Skeletal muscle satellite cell (primary cell): ENCODE data around the gene SUSD1.
"Not testable (repeated sequence)": the region's sequence is repeated elsewhere in the genome, so short reads cannot be mapped to it uniquely, and the experiment has no call there.

Experiments used
- H3K27me3 ChIP-seq: 2 replicates; pipeline ENCODE4 v1.7.0; 2013; ENCODE audit warnings: low read length; ENCODE audit not compliant: control insufficient read depth, insufficient read depth
- H3K36me3 ChIP-seq: 2 replicates; pipeline ENCODE4 v1.7.0; 2013; ENCODE audit warnings: mild to moderate bottlenecking, control low read depth, low read length; ENCODE audit not compliant: insufficient read depth
- H3K4me1 ChIP-seq: 2 replicates; pipeline ENCODE4 v1.7.0; 2013; ENCODE audit warnings: low read length; ENCODE audit not compliant: control insufficient read depth, insufficient read depth
- H3K4me2 ChIP-seq: 2 replicates; pipeline ENCODE4 v1.7.0; 2013; ENCODE audit warnings: mild to moderate bottlenecking, low read length
- H3K4me3 ChIP-seq: 2 replicates; pipeline ENCODE4 v1.7.0; 2013; ENCODE audit warnings: low read length
- H3K9ac ChIP-seq: 2 replicates; pipeline ENCODE4 v1.7.0; 2013; ENCODE audit warnings: mild to moderate bottlenecking, low read depth, low read length, moderate library complexity
- H3K9me3 ChIP-seq: replicated peaks from 2 replicates; pipeline ENCODE4 v1.7.0; 2013; ENCODE audit warnings: mild to moderate bottlenecking, control low read depth, low read length

Gene SUSD1

DNA sequence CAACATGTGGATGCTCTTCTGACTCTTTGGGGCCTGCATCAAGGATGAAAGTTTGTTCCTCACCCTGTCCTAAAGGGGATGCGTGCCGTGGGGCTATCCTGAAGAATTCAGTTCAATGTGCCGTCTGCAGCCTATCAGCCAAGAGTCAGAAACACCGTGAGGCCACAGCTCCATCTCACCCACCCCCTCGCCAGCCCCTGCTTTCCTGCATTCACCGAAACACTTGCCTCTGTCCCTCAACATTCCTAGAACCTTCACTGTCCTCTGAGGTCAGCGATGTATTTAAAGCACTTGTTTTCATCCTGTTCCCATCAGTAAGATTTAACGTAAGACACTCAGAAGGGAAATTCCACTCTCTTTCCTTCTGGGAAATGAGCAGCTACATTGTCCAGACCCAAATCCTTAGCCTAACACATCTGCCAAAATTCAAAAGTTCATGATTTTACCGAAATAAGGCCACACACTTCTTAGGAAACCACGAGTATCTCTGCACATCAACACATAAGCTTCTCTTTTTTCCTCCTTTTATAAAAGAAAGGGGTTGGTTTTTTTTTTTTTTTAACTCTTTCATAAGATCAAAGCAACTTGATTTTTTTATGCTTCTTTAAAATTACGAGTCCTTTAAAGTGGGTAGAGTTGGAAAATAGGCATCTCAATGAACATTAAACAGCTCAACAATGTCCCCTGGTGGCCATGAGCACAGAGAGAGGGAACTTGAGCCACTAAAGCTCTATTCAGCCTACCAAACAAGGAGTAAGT is 100.7 kb downstream of the SUSD1 start:
- H3K9ac ChIP-seq: peak overlapping the region; percentile 80
- no peaks in the 10 kb centered on the region for H3K27me3 ChIP-seq
- peak overlapping the region; percentile 33 for H3K4me2 ChIP-seq
- peaks cover 30% of the 10 kb centered on the region for H3K4me1 ChIP-seq
- no peaks in the 10 kb centered on the region for H3K9me3 ChIP-seq
- no peak overlapping the region for H3K4me3 ChIP-seq
- H3K36me3 ChIP-seq: no peaks in the 10 kb centered on the region

GRCh38 chr9:112073639-112074173 is 101.4 kb downstream of the SUSD1 start:
- H3K9ac ChIP-seq: peak overlapping the region; percentile 80
- H3K27me3 ChIP-seq, H3K9me3 ChIP-seq, H3K36me3 ChIP-seq, H3K4me3 ChIP-seq: not testable (repeated sequence)
- peak overlapping the region; percentile 33 for H3K4me2 ChIP-seq
- H3K4me1 ChIP-seq: peaks cover 34% of the 10 kb centered on the region

DNA sequence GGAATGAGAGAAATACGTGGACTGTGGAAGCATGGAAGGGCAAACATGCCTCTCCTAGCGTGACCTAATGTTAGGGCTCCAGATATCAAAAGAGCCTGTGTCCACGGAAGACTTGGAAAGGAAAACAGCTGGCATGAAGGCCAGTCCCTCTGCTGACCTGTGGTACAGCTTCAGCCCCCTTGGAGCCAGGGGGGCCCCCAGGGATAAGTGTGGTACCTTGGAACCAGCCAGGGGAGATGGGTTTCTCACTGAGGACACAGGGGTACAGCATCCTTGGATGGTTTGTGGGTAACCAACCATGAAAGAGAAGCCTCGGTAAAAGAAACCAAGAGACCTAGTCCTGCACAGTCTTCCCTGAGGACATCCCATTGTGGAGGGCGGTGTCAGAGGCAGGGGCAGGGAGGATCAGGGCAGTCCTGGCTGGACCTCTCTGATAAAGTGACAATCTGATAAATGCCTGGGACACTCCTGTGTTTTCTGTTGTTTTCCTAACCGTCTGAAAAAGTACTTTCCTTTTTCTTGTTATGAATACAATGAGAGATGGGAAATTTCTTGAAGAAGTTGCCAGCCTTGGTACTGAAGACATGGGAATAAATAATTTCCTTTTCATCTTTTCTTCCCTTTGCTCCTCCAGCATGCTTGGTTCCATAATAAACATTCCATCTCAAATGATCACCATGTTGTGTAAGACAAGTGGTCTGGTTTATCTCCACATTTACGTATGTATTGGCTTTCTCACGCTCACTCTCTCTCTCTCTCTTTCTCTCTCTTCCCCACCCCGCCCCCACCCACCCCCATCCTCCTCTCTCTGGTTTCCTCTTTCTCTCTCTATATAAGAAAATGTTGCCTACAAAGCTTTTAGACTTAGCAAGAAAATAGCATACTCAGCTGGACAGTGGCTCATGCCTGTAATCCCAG is 102.1 kb downstream of the SUSD1 start:
- peaks cover 34% of the 10 kb centered on the region for H3K4me1 ChIP-seq
- peak overlapping the region; percentile 80 for H3K9ac ChIP-seq

GRCh38 chr9:112069318-112070169 is 105.6 kb downstream of the SUSD1 start:
- H3K9me3 ChIP-seq: no peaks in the 10 kb centered on the region
- H3K36me3 ChIP-seq: no peaks in the 10 kb centered on the region
- H3K27me3 ChIP-seq: no peaks in the 10 kb centered on the region
- no peak overlapping the region for H3K4me3 ChIP-seq
- no peak overlapping the region for H3K9ac ChIP-seq
- peaks cover 27% of the 10 kb centered on the region for H3K4me1 ChIP-seq
- no peak overlapping the region for H3K4me2 ChIP-seq

More for the DNA sequence above, 102.1 kb downstream of the SUSD1 start:
- Histone ChIP-seq H3K27me3 (no peaks in the 10 kb centered on the region), H3K9me3 (no peaks in the 10 kb centered on the region), H3K4me2 (peak overlapping the region; percentile 42), H3K36me3 (no peaks in the 10 kb centered on the region), H3K4me3 (no peak overlapping the region)

DNA sequence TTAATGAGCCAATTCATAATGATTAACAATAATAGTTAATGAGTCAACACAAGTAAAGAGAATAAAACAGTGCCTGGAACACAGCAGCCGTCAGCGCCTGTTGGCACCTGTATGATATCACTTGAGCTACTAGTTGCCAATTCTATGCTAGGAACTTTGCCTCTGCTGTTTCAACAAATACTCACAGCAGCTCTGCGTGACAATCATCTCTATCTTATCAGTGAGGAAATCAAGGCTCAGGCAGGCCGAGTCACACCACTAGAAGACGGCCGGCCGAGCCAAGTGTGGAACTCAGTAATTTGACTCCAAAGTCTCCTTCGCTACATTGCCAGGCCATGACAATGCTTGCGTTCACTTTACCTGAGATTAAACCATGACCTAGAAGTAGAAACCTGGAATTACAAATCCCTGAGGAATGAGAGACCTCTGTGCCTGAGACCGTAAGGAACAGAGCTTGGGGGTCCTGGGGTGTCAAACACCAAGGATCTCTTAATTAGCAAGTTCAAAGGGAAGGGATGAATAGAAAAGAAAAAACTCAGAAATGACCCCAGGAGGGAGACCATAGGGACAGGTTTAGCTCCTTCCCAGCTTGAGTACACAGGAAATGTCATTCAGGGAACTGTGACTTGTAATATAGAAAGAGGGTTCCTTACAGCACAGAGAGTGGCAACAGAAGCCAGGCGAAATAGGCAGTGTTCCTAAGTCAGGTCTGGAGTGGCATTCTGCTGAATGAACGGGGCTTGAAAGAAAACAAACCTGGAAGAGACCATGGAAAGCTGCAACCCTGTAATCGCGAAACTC is 109.1 kb downstream of the SUSD1 start:
- Histone ChIP-seq H3K4me2 (no peak overlapping the region), H3K4me3 (no peak overlapping the region), H3K36me3 (no peaks in the 10 kb centered on the region), H3K4me1 (peaks cover 26% of the 10 kb centered on the region), H3K9ac (peak overlapping the region; percentile 34), H3K9me3 (no peaks in the 10 kb centered on the region), H3K27me3 (no peaks in the 10 kb centered on the region)

DNA sequence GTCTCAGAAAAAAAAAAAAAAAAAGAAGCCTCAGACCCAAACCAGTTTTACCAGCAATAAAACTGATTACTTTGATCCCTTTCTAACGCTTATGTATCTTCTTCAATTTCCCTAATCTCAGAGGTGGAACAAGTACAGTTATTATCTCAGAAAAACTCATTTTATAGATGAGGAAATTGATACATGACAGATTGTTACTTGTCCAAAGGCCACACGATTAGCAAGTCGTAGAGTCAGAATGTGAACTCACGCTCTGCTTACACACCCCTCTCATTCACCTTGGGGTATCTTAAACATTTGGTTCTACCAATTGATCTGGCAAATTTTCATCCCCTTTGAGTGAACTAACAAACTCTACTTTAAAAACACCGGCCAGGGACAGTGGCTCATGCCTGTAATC is 110.2 kb downstream of the SUSD1 start:
- Histone ChIP-seq H3K4me3 (no peak overlapping the region), H3K4me2 (no peak overlapping the region), H3K9me3 (no peaks in the 10 kb centered on the region), H3K27me3 (no peaks in the 10 kb centered on the region), H3K4me1 (peaks cover 38% of the 10 kb centered on the region), H3K36me3 (no peaks in the 10 kb centered on the region), H3K9ac (no peak overlapping the region)

GRCh38 chr9:112063586-112063985 is 111.5 kb downstream of the SUSD1 start:
- no peak overlapping the region for H3K9ac ChIP-seq
- no peaks in the 10 kb centered on the region for H3K36me3 ChIP-seq
- H3K4me1 ChIP-seq: peaks cover 43% of the 10 kb centered on the region
- no peak overlapping the region for H3K4me2 ChIP-seq
- no peaks in the 10 kb centered on the region for H3K27me3 ChIP-seq
- H3K9me3 ChIP-seq: no peaks in the 10 kb centered on the region
- H3K4me3 ChIP-seq: no peak overlapping the region

DNA sequence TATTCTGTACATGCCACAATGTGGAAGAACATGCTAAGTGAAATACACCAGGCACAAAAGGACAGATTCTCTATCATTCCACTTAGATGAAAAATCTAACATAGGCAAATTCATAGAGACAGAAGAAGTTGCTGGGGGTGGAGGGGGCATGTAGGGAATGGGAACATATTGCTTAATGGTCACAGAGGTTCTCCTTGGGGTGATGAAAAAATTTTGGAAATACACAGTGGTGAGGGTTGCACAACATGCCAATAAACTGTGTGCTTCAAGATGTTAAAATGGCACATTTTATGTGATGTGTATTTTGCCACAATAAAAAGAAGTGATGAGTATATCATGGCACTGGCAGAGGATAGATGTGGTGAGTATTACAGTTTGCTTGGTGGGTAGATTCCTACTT is 111.9 kb downstream of the SUSD1 start:
- no peaks in the 10 kb centered on the region for H3K9me3 ChIP-seq
- no peak overlapping the region for H3K4me3 ChIP-seq
- no peaks in the 10 kb centered on the region for H3K27me3 ChIP-seq
- H3K4me1 ChIP-seq: peaks cover 43% of the 10 kb centered on the region
- no peak overlapping the region for H3K4me2 ChIP-seq
- peak overlapping the region; percentile 35 for H3K9ac ChIP-seq
- no peaks in the 10 kb centered on the region for H3K36me3 ChIP-seq

- Histone ChIP-seq H3K9ac (peak overlapping the region; percentile 79), H3K4me3 (peak overlapping the region; percentile 24)
Observed at GRCh38 chr9:112061152-112061740, 113.9 kb downstream of the SUSD1 start.

DNA sequence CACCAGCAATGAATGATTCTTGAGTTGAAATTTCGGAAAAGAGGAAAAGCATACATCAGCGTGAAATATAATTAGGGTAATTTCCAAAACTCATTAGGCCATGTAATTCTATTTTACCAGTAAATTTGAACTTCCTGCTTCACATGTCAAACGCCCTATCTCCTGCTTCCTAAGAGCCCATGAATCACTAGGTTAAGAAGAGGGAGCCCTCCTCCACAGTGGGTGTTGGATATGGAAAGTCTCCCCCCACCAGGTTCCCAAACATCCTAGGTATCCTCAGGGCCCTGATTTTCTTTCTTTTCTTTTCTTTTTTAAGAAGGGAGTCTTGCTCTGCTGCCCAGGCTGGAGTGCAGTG is 115.2 kb downstream of the SUSD1 start:
- H3K9ac ChIP-seq: peak overlapping the region; percentile 79
- no peaks in the 10 kb centered on the region for H3K36me3 ChIP-seq
- no peaks in the 10 kb centered on the region for H3K27me3 ChIP-seq
- peak overlapping the region; percentile 21 for H3K4me3 ChIP-seq
- peaks cover 43% of the 10 kb centered on the region for H3K4me1 ChIP-seq
- no peak overlapping the region for H3K4me2 ChIP-seq
- no peaks in the 10 kb centered on the region for H3K9me3 ChIP-seq

More at GRCh38 chr9:112061152-112061740, 113.9 kb downstream of the SUSD1 start:
- Histone ChIP-seq H3K36me3 (no peaks in the 10 kb centered on the region), H3K4me2 (peak overlapping the region; percentile 54), H3K27me3 (no peaks in the 10 kb centered on the region), H3K9me3 (no peaks in the 10 kb centered on the region), H3K4me1 (peaks cover 43% of the 10 kb centered on the region)
